Non-pigmented ciliary epithelial cell (primary cell): ENCODE data around the gene TRRAP.
"Not testable (repeated sequence)": the region's sequence is repeated elsewhere in the genome, so short reads cannot be mapped to it uniquely, and the experiment has no call there.

Source experiments
- DNase-seq: peaks from one replicate; pipeline ENCODE4 v3.0.0-alpha.2; 2010; ENCODE audit warnings: low read depth

TRRAP gene

GRCh38 chr7:98866765-98867164 lies 11.6 kb upstream of the TRRAP start:
- no peak for DNase-seq

GRCh38 chr7:98868450-98868849 lies 9.9 kb upstream of the TRRAP start:
- DNase-seq, result no peak

- DNase-seq, result no peak
Measured at GRCh38 chr7:98869027-98869596, 9.2 kb upstream of the TRRAP start.

- DNase-seq, result no peak
Measured at GRCh38 chr7:98869597-98870120, 8.7 kb upstream of the TRRAP start, which contains the start of gene TMEM130. Gene TMEM130, minus strand, starts transcription at chr7:98870014. Its CDS starts 153 bp downstream, at chr7:98869861.

- no peak for DNase-seq
Measured at GRCh38 chr7:98870121-98870651, 8.1 kb upstream of the TRRAP start.

GRCh38 chr7:98870807-98871491 lies 7.4 kb upstream of the TRRAP start:
- DNase-seq, result no peak

- DNase-seq, result no peak
Measured at GRCh38 chr7:98872328-98872924, 5.9 kb upstream of the TRRAP start.

GRCh38 chr7:98873610-98874009 lies 4.7 kb upstream of the TRRAP start:
- DNase-seq, result not testable (repeated sequence)

- no peak for DNase-seq
Measured at GRCh38 chr7:98874942-98875341, 3.4 kb upstream of the TRRAP start.

GRCh38 chr7:98875501-98875900 lies 2.8 kb upstream of the TRRAP start:
- DNase-seq, result no peak

GRCh38 chr7:98877146-98877545 lies 1.2 kb upstream of the TRRAP start:
- no peak for DNase-seq

- no peak for DNase-seq
Measured at GRCh38 chr7:98877692-98878364, 504 bp upstream of the TRRAP start.

GRCh38 chr7:98879198-98879978 lies 1.1 kb downstream of the TRRAP start:
- no peak for DNase-seq

GRCh38 chr7:98879979-98880315 lies 1.6 kb downstream of the TRRAP start:
- DNase-seq, result no peak

- no peak for DNase-seq
Measured at GRCh38 chr7:98880485-98880884, 2.2 kb downstream of the TRRAP start.

- no peak for DNase-seq
Measured at GRCh38 chr7:98881561-98882315, 3.4 kb downstream of the TRRAP start.

GRCh38 chr7:98884416-98884815 lies 6.1 kb downstream of the TRRAP start:
- no peak for DNase-seq

- no peak for DNase-seq
Measured at GRCh38 chr7:98887038-98887437, 8.7 kb downstream of the TRRAP start.

GRCh38 chr7:98892609-98893008 lies 14.3 kb downstream of the TRRAP start:
- no peak for DNase-seq

GRCh38 chr7:98899816-98900215 lies 21.5 kb downstream of the TRRAP start:
- no peak for DNase-seq

- DNase-seq, result no peak
Measured at GRCh38 chr7:98900815-98901214, 22.5 kb downstream of the TRRAP start.
